Tibial nerve (tissue), 4 donors: ENCODE results near the gene COX17. TPM values are rescaled to one million over a fixed set of nuclear protein-coding genes. Genes with fewer than 3 reads are reported as not detected.

Experiments used
- DNase-seq, 2 donors: peaks; one replicate each; pipeline ENCODE4 v3.0.0-alpha.2; 2019; ENCODE audit warnings: low spot score in 2 of 2
- H3K27ac ChIP-seq, 4 donors: fragments of 200-600 bp; sonication (generic) in 3 of 4; one replicate each; pipeline ENCODE4 v1.5.1; 2017 to 2019; ENCODE audit warnings: mild to moderate bottlenecking in 1 of 4
- H3K27me3 ChIP-seq, 2 donors: fragments of 200-600 bp; sonication (generic) in 1 of 2; one replicate each; pipeline versions ENCODE4 v1.5.1 to v1.6.0; 2017 to 2019
- H3K36me3 ChIP-seq, 3 donors: fragments of 200-600 bp; sonication (generic); one replicate each; pipeline ENCODE4 v1.5.1; 2018 to 2019
- H3K4me1 ChIP-seq, 4 donors: fragments of 200-600 bp; sonication (generic) in 3 of 4; one replicate each; pipeline ENCODE4 v1.5.1; 2017 to 2019
- H3K4me3 ChIP-seq, 4 donors: fragments of 200-600 bp; sonication (generic) in 3 of 4; one replicate each; pipeline ENCODE4 v1.5.1; 2017 to 2019; ENCODE audit warnings: mild to moderate bottlenecking in 1 of 4, moderate library complexity in 1 of 4
- H3K9me3 ChIP-seq, 4 donors: fragments of 200-600 bp; sonication (generic) in 3 of 4; one replicate each; pipeline ENCODE4 v1.5.1; 2017 to 2019
- CTCF ChIP-seq, 5 experiments: fragments of 200-600 bp in 3 of 5; fragments of 450-650 bp in 2 of 5; sonication (generic) in 3 of 5; IDR thresholded peaks; one replicate each; pipeline ENCODE4 v1.5.1; 2016 to 2019; ENCODE audit warnings: antibody characterized with exemption in 5 of 5, mild to moderate bottlenecking in 3 of 5, moderate library complexity in 2 of 5
- EP300 ChIP-seq, 2 donors: sonication (generic); formaldehyde crosslinking; IDR thresholded peaks; one replicate each; pipeline ENCODE4 v1.6.1; 2017; ENCODE audit warnings: antibody characterized with exemption in 2 of 2, mild to moderate bottlenecking in 1 of 2
- POLR2A ChIP-seq, 2 donors: fragments of 450-650 bp; IDR thresholded peaks; one replicate each; pipeline ENCODE4 v1.6.1; 2017; ENCODE audit warnings: antibody characterized with exemption in 2 of 2, mild to moderate bottlenecking in 2 of 2, moderate library complexity in 2 of 2
- WGBS, 2 donors: methylation state at CpG; one replicate each; pipeline ENCODE4 v1.1.5; 2018; 5-methylcytosine and 5-hydroxymethylcytosine counted together
- total RNA-seq, 4 donors: library from RNA; depleted of rRNA; stranded (reverse); fragments of >200 nt; gene quantifications; one replicate each; pipeline ENCODE4 v1.1.0, GENCODE V29; 2016

The COX17 gene, protein sequence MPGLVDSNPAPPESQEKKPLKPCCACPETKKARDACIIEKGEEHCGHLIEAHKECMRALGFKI
- 10 to 100 TPM; 17.8 to 40.8 (median 35.1) TPM for total RNA-seq

- WGBS, 2 donors, result 1% methylated on average over 51 to 52 of the region's 54 CpGs
- Histone ChIP-seq H3K27ac (peak within 1 kb of the TSS; percentile 91 to 96 (median 94)), H3K27me3 (no peaks in the 10 kb centered on the region), H3K4me1 (peaks cover 0 to 26% (median 13%) of the 10 kb centered on the region in 4 donors), H3K36me3 (peaks cover 0 to 29% (median 4%) of the 10 kb centered on the region in 3 donors), H3K4me3 (peak within 1 kb of the TSS; percentile 63 to 78 (median 68)), H3K9me3 (no peaks in the 10 kb centered on the region)
- peak; percentile 85 to 87 for DNase-seq
- TF ChIP-seq EP300 (IDR thresholded peaks at IDR 0.05) (peak; percentile 60 to 92), CTCF (IDR thresholded peaks at IDR 0.05) (peak in 1 of 5 experiments; percentile 26), POLR2A (IDR thresholded peaks at IDR 0.05) (peak; percentile 28 to 74)
Observed at GRCh38 chr3:119676771-119677640, at the start of gene COX17. Gene COX17 (minus strand): TSS chr3:119677406. CDS start chr3:119677310, 96 bp downstream.

GRCh38 chr3:119726909-119727308, 49.7 kb upstream of the COX17 start:
- no peak overlapping the region for H3K27ac ChIP-seq
- no peak overlapping the region for H3K4me3 ChIP-seq
- no peaks in the 10 kb centered on the region for H3K27me3 ChIP-seq
- no peaks in the 10 kb centered on the region for H3K4me1 ChIP-seq
- H3K36me3 ChIP-seq, result peaks cover 0 to 28% (median 0%) of the 10 kb centered on the region in 3 donors
- WGBS, 2 donors, result 54 to 66% methylated on average over 2 of the region's 2 CpGs
- TF ChIP-seq CTCF (IDR thresholded peaks at IDR 0.05) (no peak), EP300 (IDR thresholded peaks at IDR 0.05) (no peak), POLR2A (IDR thresholded peaks at IDR 0.05) (no peak)
- no peaks in the 10 kb centered on the region for H3K9me3 ChIP-seq
- no peak for DNase-seq

DNA sequence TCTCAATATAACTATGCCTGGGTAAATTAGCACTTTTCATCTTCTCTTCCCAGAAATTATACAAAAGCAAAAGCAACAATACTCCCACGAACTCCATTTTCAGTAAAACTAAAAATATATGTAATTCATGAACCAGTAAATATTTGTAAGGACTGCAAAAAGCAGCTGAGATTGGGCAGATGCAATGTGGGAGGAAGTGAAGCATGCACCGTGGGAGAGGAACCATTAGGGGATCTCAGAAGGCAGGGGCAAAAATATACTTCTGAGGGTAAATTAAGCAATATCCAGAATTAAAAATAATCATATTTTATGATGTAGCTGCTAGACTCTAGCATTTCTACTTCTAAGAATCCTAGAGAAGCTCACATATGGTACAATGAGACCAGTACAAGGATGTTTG, 45.8 kb upstream of the COX17 start:
- H3K4me1 ChIP-seq, result no peaks in the 10 kb centered on the region
- no peaks in the 10 kb centered on the region for H3K27me3 ChIP-seq
- H3K27ac ChIP-seq, result no peak overlapping the region
- H3K4me3 ChIP-seq, result no peak overlapping the region
- peaks cover 0 to 23% (median 0%) of the 10 kb centered on the region in 3 donors for H3K36me3 ChIP-seq
- DNase-seq, result no peak
- H3K9me3 ChIP-seq, result no peaks in the 10 kb centered on the region
- 31 to 39% methylated on average over 2 of the region's 2 CpGs for WGBS, 2 donors
- TF ChIP-seq EP300 (IDR thresholded peaks at IDR 0.05), result no peak
- TF ChIP-seq CTCF (IDR thresholded peaks at IDR 0.05), result no peak
- no peak for TF ChIP-seq POLR2A (IDR thresholded peaks at IDR 0.05)

GRCh38 chr3:119717520-119717919, 40.3 kb upstream of the COX17 start:
- H3K9me3 ChIP-seq, result no peaks in the 10 kb centered on the region
- 79 to 81% methylated on average over 5 of the region's 5 CpGs for WGBS, 2 donors
- peaks cover 0 to 66% (median 0%) of the 10 kb centered on the region in 3 donors for H3K36me3 ChIP-seq
- TF ChIP-seq EP300 (IDR thresholded peaks at IDR 0.05) (no peak), POLR2A (IDR thresholded peaks at IDR 0.05) (no peak), CTCF (IDR thresholded peaks at IDR 0.05) (no peak)
- no peaks in the 10 kb centered on the region for H3K27me3 ChIP-seq
- no peak overlapping the region for H3K4me3 ChIP-seq
- no peaks in the 10 kb centered on the region for H3K4me1 ChIP-seq
- H3K27ac ChIP-seq, result no peak overlapping the region
- DNase-seq, result no peak

- DNase-seq, result no peak
- H3K27ac ChIP-seq, result no peak overlapping the region
- TF ChIP-seq EP300 (IDR thresholded peaks at IDR 0.05) (no peak), CTCF (IDR thresholded peaks at IDR 0.05) (no peak), POLR2A (IDR thresholded peaks at IDR 0.05) (no peak)
Observed at GRCh38 chr3:119716998-119717397, 39.8 kb upstream of the COX17 start.

More at GRCh38 chr3:119716998-119717397, 39.8 kb upstream of the COX17 start:
- Histone ChIP-seq H3K4me1 (no peaks in the 10 kb centered on the region), H3K36me3 (peaks cover 0 to 68% (median 0%) of the 10 kb centered on the region in 3 donors), H3K9me3 (no peaks in the 10 kb centered on the region), H3K27me3 (no peaks in the 10 kb centered on the region), H3K4me3 (no peak overlapping the region)
- WGBS, 2 donors, result 94% methylated on average over 3 of the region's 3 CpGs
